HUES6 (cell line): Measurements from ENCODE around the gene NGEF.
"Not testable (repeated sequence)": the region's sequence is repeated elsewhere in the genome, so short reads cannot be mapped to it uniquely, and the experiment has no call there.

Experiments
- H3K27ac ChIP-seq: 2 replicates; pipeline ENCODE4 v1.7.0; 2013; ENCODE audit warnings: low read depth, mild to moderate bottlenecking, low read length, inconsistent platforms
- H3K27me3 ChIP-seq: 2 replicates; pipeline ENCODE4 v1.6.1; 2013; ENCODE audit warnings: low read length; ENCODE audit not compliant: control insufficient read depth, insufficient read depth
- H3K36me3 ChIP-seq: 2 replicates; pipeline ENCODE4 v1.6.1; 2013; ENCODE audit warnings: low read length; ENCODE audit not compliant: control insufficient read depth, insufficient read depth
- H3K4me1 ChIP-seq: 2 replicates; pipeline ENCODE4 v1.6.1; 2013; ENCODE audit warnings: low read length; ENCODE audit not compliant: control insufficient read depth, insufficient read depth
- H3K4me3 ChIP-seq: 2 replicates; pipeline ENCODE4 v1.5.1; 2013; ENCODE audit warnings: low read depth, low read length
- H3K9ac ChIP-seq: one replicate; pipeline ENCODE4 v1.6.1; 2013; ENCODE audit warnings: mild to moderate bottlenecking, low read length
- H3K9me3 ChIP-seq: 2 replicates; pipeline ENCODE4 v1.6.1; 2013; ENCODE audit warnings: low read depth, low read length; ENCODE audit not compliant: control insufficient read depth, insufficient read depth

The NGEF gene

DNA sequence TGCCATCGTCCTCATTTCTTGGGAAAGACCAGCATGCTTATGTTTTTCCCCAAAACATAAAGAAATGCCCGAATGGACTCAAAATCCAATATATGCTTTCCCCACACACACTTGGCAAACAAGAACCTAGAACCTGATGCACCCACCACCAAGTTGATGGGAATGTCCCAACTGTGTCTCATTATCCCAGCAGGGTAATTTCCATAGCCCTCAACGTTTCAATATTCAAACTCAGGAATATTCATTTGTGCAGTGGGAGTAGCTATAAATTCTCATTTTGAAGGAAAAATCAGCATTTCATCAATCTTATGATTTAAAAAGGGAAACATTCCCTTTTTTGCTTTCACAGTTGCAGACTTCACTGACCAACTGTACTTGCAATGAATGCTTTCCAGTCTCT, 92.3 kb downstream of the NGEF start:
- no peaks in the 10 kb centered on the region for H3K9me3 ChIP-seq

GRCh38 chr2:232920055-232920454, 93.0 kb downstream of the NGEF start:
- H3K4me1 ChIP-seq: no peaks in the 10 kb centered on the region

More for the DNA sequence above, 92.3 kb downstream of the NGEF start:
- Histone ChIP-seq H3K27ac (no peak overlapping the region), H3K4me1 (peaks cover 6% of the 10 kb centered on the region; the same call in 1 of the 2 replicates), H3K36me3 (no peaks in the 10 kb centered on the region), H3K9ac (no peak overlapping the region), H3K27me3 (peaks cover 19% of the 10 kb centered on the region), H3K4me3 (no peak overlapping the region)

DNA sequence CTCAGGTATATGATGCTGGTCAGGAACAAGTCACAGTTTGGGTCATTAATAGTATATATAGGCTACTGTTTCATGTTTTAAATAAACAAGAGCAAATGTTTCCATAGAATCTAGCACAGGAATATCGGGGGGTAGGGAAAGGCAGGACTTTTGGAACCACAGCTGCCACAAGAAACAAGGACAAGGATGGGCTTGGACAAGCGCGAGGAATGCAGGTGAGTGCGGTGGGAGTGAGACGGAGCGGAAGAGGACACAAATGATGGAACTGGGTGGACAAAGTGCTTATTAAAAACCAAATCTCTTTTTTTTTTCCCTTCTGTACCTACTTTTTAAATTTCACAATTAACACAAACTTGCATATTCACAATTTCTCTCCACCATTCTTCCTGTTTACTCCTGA, 93.9 kb downstream of the NGEF start:
- no peak overlapping the region for H3K4me3 ChIP-seq
- H3K4me1 ChIP-seq: no peaks in the 10 kb centered on the region
- no peaks in the 10 kb centered on the region for H3K9me3 ChIP-seq
- H3K9ac ChIP-seq: no peak overlapping the region
- no peaks in the 10 kb centered on the region for H3K36me3 ChIP-seq
- H3K27me3 ChIP-seq: peaks cover 3% of the 10 kb centered on the region; the same call in 1 of the 2 replicates
- no peak overlapping the region for H3K27ac ChIP-seq

More at GRCh38 chr2:232920055-232920454, 93.0 kb downstream of the NGEF start:
- Histone ChIP-seq H3K27ac (no peak overlapping the region), H3K9me3 (no peaks in the 10 kb centered on the region), H3K9ac (no peak overlapping the region), H3K4me3 (no peak overlapping the region), H3K36me3 (no peaks in the 10 kb centered on the region), H3K27me3 (peaks cover 12% of the 10 kb centered on the region)

- no peak overlapping the region for H3K9ac ChIP-seq
- no peaks in the 10 kb centered on the region for H3K36me3 ChIP-seq
- no peak overlapping the region for H3K27ac ChIP-seq
- no peaks in the 10 kb centered on the region for H3K4me1 ChIP-seq
- peaks cover 23% of the 10 kb centered on the region for H3K9me3 ChIP-seq
- no peaks in the 10 kb centered on the region for H3K27me3 ChIP-seq
- no peak overlapping the region for H3K4me3 ChIP-seq
These were observed 99.2 kb downstream of the NGEF start for GRCh38 chr2:232913903-232914302.

DNA sequence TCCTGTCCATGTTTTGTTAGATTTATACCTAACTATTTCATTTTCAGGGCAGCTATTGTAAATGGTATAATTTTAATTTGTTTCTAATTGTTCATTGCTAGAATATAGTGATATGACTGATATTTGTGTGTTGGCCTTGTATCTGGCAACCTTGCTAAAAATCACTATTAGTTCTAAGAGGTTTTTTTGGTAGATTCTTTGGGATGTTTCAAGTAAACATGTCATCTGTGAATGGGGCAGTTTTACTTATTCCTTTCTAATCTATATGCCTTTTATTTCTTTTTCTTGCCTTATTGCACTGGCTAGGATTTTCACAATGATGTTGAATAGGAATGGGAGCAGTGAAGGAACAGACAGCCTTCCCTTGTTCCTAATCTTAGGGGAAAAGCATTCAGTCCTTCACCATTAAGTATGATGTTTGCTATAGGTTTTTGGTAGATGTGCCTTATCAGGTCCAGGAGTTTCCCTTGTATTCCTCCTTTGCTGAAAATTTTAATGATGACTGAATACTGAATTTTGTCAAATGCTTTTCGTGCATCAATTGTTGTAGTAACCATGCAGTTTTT, 101.3 kb downstream of the NGEF start:
- Histone ChIP-seq H3K27me3 (no peaks in the 10 kb centered on the region), H3K9ac (no peak overlapping the region), H3K27ac (no peak overlapping the region), H3K4me1 (no peaks in the 10 kb centered on the region), H3K9me3 (peaks cover 23% of the 10 kb centered on the region), H3K36me3 (no peaks in the 10 kb centered on the region), H3K4me3 (no peak overlapping the region)

- H3K9me3 ChIP-seq: peaks cover 23% of the 10 kb centered on the region
- no peak overlapping the region for H3K4me3 ChIP-seq
- no peaks in the 10 kb centered on the region for H3K36me3 ChIP-seq
- no peaks in the 10 kb centered on the region for H3K27me3 ChIP-seq
- no peak overlapping the region for H3K27ac ChIP-seq
- no peaks in the 10 kb centered on the region for H3K4me1 ChIP-seq
- no peak overlapping the region for H3K9ac ChIP-seq
These were observed 102.7 kb downstream of the NGEF start for GRCh38 chr2:232910376-232910775.

DNA sequence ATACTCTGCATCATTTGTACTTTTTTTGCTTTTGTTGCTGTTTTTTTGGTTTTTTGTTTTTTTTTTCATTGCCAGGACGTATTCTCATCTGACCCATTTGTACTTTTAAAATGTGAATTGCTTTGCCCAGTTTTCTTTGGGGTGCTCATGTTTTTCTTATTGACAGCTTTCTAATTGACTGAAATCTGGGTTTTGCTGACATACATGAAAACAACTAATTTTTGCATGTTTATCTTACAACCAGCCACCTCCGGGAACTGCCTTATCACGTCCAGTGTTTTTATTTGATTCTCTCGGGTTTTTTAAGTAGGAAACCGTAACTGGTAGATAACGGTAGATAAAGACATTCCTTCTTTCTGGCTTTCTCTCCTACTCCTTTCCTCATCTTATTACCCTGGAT, 104.4 kb downstream of the NGEF start:
- Histone ChIP-seq H3K4me3 (no peak overlapping the region), H3K4me1 (no peaks in the 10 kb centered on the region), H3K9ac (no peak overlapping the region), H3K36me3 (no peaks in the 10 kb centered on the region), H3K27ac (no peak overlapping the region), H3K9me3 (peaks cover 23% of the 10 kb centered on the region), H3K27me3 (no peaks in the 10 kb centered on the region; the same call in 1 of the 2 replicates)

DNA sequence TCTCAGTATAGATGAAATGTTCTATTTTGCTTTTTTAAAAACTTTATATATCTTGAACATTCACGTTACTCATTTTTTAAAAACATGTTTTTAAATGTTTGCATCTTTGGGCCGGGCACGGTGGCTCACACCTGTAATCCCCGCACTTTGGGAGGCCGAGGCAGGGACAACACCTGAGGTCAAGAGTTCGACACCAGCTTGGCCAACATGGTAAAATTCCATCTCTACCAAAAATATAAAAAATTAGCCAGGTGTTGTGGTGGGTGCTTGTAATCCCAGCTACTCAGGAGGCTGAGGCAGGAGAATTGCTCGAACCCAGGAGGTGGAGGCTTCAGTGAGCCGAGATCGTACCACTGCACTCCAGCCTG, 105.4 kb downstream of the NGEF start:
- peaks cover 23% of the 10 kb centered on the region for H3K9me3 ChIP-seq
- H3K27ac ChIP-seq, H3K27me3 ChIP-seq, H3K36me3 ChIP-seq, H3K9ac ChIP-seq, H3K4me1 ChIP-seq, H3K4me3 ChIP-seq: not testable (repeated sequence)

GRCh38 chr2:232906867-232907717, 106.0 kb downstream of the NGEF start:
- Histone ChIP-seq H3K9me3 (peaks cover 23% of the 10 kb centered on the region), H3K27me3 (peaks cover 15% of the 10 kb centered on the region)
- not testable (repeated sequence) for H3K4me3 ChIP-seq, H3K36me3 ChIP-seq, H3K9ac ChIP-seq, H3K4me1 ChIP-seq, H3K27ac ChIP-seq

DNA sequence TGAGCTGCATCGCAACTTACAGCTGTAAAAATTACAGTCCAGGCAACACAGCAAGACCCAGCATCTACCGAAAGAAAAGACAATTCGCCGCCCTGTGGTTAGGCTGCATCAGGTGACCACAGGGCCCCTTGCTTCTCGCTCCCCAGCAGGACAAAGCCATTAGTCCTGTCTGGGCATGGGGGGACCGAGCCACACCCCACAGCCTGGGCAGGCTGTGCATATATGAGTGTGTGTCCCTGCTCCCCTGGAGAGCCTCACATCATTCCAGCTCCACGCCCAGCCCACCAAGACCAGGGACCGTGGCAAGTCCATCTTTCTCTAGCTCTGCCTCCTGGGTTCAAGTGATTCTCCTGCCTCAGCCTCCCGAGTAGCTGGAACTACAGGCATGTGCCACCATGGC, 109.1 kb downstream of the NGEF start:
- H3K9ac ChIP-seq: no peak overlapping the region
- no peaks in the 10 kb centered on the region; the same call in 1 of the 2 replicates for H3K9me3 ChIP-seq
- H3K27ac ChIP-seq: no peak overlapping the region
- peaks cover 21% of the 10 kb centered on the region for H3K4me1 ChIP-seq
- peaks cover 40% of the 10 kb centered on the region for H3K27me3 ChIP-seq
- H3K36me3 ChIP-seq: no peaks in the 10 kb centered on the region
- no peak overlapping the region for H3K4me3 ChIP-seq
